MCF 10A (cell line): ENCODE results near the gene XPO5. TPM values are rescaled to one million over a fixed set of nuclear protein-coding genes. Genes with fewer than 3 reads are reported as not detected.

Experiments used
- BruUV-seq: library from RNA; stranded (reverse); fragments of 400-500 nt; replicated peaks from 2 replicates; lab custom pipeline; 2021; lab: Mats Ljungman, UMichigan
- CTCF ChIA-PET: fragments of 300-600 bp; sonication (Branson Sonifier 250); formaldehyde crosslinking; extraction: SDS; loops from one replicate; lab custom pipeline; 2021; ENCODE audit warnings: antibody characterized with exemption, inconsistent platforms; lab: Yijun Ruan, JAX
- POLR2A ChIA-PET: fragments of 300-600, 350-650 bp; sonication (Branson Sonifier 250); formaldehyde crosslinking; extraction: SDS; loops from one replicate; lab custom pipeline; 2020; ENCODE audit warnings: antibody characterized with exemption, inconsistent platforms; lab: Yijun Ruan, JAX
- DNase-seq: peaks from one replicate; pipeline ENCODE4 v3.0.0-alpha.2; 2018; ENCODE audit not compliant: unreplicated experiment
- H3K27ac Mint-ChIP-seq: one replicate; pipeline ENCODE4 v1.8.0; 2022; ENCODE audit warnings: mild to moderate bottlenecking, low read depth, mixed read lengths; ENCODE audit not compliant: unreplicated experiment
- H3K27me3 Mint-ChIP-seq: one replicate; pipeline ENCODE4 v1.8.0; 2022; ENCODE audit warnings: mixed read lengths; ENCODE audit not compliant: insufficient read depth, unreplicated experiment
- H3K36me3 Mint-ChIP-seq: one replicate; pipeline ENCODE4 v1.8.0; 2022; ENCODE audit warnings: mild to moderate bottlenecking, moderate library complexity, mixed read lengths; ENCODE audit not compliant: insufficient read depth, unreplicated experiment
- H3K4me1 Mint-ChIP-seq: one replicate; pipeline ENCODE4 v1.8.0; 2022; ENCODE audit warnings: mixed read lengths; ENCODE audit not compliant: insufficient read depth, unreplicated experiment
- H3K4me3 Mint-ChIP-seq: one replicate; pipeline ENCODE4 v1.8.0; 2022; ENCODE audit warnings: mild to moderate bottlenecking, moderate library complexity, mixed read lengths; ENCODE audit not compliant: unreplicated experiment
- H3K9me3 Mint-ChIP-seq: one replicate; pipeline ENCODE4 v1.8.0; 2022; ENCODE audit warnings: mixed read lengths; ENCODE audit not compliant: unreplicated experiment
- intact Hi-C: fragments of 100-400 bp; cut with micrococcal nuclease; formaldehyde crosslinking; loops from 2 replicates; pipeline ENCODE4 v1.14.1; 2022
- total RNA-seq: library from RNA; stranded (reverse); gene quantifications from 2 replicates; pipeline ENCODE4 v1.2.3, GENCODE V29; 2022
- TF ChIP-seq, protein P1 (sequence below): fragments of 200-600 bp; IDR thresholded peaks from one replicate; pipeline ENCODE4 v1.8.0; 2022; ENCODE audit warnings: antibody characterized with exemption, mild to moderate bottlenecking; ENCODE audit not compliant: unreplicated experiment

The XPO5 gene
- total RNA-seq, 1 experiment from 2014 or later, result 98.6 TPM

DNA sequence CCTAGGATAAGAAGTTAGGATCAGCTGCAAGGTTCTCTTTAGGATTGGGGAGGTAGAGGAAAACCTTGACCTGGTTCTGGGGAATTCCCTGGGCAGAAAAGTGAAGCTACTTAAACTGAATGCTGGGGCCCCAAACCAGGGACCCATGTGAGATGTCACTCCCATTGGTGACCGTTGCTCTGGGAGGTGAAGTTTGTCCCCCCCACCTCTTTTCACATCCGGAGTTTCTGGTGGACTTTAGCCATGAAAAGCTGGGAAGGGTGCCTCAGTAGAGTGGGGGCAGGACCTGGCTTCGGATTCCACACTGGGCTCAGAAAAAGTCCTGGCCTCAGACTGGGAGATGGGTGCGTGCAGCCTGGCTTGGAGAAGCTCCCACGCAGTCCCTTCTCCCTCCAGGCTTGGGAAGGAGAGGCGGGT is 85.3 kb downstream of the XPO5 start:
- Mint-ChIP-seq H3K27ac (peak overlapping the region; percentile 58), H3K27me3 (no peaks in the 10 kb centered on the region), H3K9me3 (no peaks in the 10 kb centered on the region), H3K36me3 (peaks cover 25% of the 10 kb centered on the region), H3K4me3 (no peak overlapping the region), H3K4me1 (peaks cover 46% of the 10 kb centered on the region)
- intact Hi-C loops, result no loop called here
- ChIA-PET POLR2A (interaction anchor here (1.4 to 9.6 kb wide), 5 partner anchors 10 to 63 kb away, joined by 3 to 209 read pairs (median 10); partner anchors contain the start of genes ABCC10, DLK2, POLR1C and TJAP1), CTCF (interaction anchor here (0.6 to 9.0 kb wide), 5 partner anchors 15 to 128 kb away, joined by 3 to 93 read pairs (median 3); partner anchors contain the start of gene DLK2)
- DNase-seq, result no peak
- BruUV-seq, result no TSS peak
- TF ChIP-seq, protein P1, sequence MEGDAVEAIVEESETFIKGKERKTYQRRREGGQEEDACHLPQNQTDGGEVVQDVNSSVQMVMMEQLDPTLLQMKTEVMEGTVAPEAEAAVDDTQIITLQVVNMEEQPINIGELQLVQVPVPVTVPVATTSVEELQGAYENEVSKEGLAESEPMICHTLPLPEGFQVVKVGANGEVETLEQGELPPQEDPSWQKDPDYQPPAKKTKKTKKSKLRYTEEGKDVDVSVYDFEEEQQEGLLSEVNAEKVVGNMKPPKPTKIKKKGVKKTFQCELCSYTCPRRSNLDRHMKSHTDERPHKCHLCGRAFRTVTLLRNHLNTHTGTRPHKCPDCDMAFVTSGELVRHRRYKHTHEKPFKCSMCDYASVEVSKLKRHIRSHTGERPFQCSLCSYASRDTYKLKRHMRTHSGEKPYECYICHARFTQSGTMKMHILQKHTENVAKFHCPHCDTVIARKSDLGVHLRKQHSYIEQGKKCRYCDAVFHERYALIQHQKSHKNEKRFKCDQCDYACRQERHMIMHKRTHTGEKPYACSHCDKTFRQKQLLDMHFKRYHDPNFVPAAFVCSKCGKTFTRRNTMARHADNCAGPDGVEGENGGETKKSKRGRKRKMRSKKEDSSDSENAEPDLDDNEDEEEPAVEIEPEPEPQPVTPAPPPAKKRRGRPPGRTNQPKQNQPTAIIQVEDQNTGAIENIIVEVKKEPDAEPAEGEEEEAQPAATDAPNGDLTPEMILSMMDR, result no peak

DNA sequence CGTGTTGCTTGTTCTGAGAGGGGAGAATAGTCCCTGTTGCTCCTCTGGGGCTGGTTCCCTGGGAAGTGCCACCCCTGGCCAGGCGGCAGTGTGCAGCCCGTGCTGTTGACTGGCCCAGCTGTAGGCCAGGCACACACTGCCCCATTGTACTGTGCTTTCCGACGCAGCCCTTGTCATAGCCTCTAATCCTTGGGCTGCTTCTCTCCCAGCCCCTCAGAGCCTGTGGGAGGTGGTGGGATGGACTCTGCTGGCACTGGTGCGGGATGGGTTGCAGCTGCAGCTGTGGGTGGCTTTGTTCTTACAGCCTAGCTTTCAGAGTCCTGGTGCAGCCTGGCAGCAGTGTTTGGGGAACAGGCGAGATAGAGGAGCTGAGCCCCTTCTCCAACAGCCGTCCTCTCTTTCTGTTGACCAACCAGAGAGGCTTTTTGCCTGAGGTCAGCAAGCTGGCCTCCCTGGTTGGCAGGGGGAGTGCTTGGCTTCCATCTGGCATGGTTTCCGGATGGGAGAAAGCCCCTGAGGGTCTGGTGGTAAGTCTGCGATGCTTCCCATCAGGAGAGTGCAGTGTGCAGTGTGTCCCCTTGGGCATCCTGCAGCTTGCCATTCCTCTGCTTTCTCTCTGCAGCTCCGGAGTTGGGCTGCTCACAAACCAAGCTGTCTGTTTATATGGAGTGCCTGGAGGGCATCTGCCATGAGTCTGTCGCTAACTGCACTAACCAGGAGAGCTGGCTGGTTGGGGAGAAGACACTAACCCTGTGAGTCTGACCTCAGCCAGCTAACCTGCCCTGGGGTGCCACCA is 86.4 kb downstream of the XPO5 start:
- peaks cover 25% of the 10 kb centered on the region for H3K36me3 Mint-ChIP-seq
- no peak for DNase-seq
- intact Hi-C loops, result no loop called here

DNA sequence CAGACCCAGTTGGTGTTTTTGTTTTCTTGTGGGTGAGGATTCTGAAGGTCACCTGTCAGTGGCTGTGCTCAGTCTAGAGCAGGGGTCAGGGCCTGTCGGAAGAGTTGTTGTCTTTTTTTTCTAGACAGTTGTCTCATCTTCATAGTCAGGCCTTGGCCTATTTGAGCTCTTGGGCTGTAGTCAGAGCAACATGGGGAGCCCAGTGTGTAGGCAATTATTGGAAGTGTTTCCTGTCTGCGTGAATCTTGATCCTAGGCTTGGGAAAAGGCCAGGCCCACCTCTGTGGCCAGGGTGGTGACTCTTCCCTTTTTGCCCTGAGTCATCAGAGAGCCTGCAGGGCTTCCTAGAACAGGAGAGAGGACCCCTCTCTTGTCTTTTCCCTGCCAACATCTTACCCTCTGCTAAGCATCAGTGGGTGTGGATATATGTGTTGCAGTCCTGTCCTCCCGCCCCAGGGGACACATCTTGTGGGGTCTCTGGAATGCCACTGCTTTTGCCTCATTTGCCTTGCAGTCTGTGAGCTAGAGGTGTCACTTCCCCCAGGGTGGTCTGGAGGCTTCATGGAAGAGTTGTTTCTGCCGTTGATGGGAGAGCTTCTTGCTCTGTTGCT is 87.1 kb downstream of the XPO5 start:
- intact Hi-C loops, result no loop called here
- no peak for DNase-seq
- Mint-ChIP-seq H3K9me3 (no peaks in the 10 kb centered on the region), H3K27me3 (no peaks in the 10 kb centered on the region), H3K4me3 (no peak overlapping the region), H3K4me1 (peaks cover 31% of the 10 kb centered on the region), H3K36me3 (peaks cover 25% of the 10 kb centered on the region), H3K27ac (peak overlapping the region; percentile 39)
- POLR2A ChIA-PET, result interaction anchor here (0.6 kb wide), 1 partner anchor 9 kb away, joined by 3 read pairs; no protein-coding TSS in a partner anchor
- CTCF ChIA-PET, result interaction anchor here (0.6 to 1.1 kb wide), 2 partner anchors 12 to 32 kb away, joined by 3 to 4 read pairs; partner anchors contain the start of gene TJAP1
- TF ChIP-seq, protein P1, result no peak
- no TSS peak for BruUV-seq

More for the DNA sequence above, 86.4 kb downstream of the XPO5 start:
- Mint-ChIP-seq H3K27me3 (no peaks in the 10 kb centered on the region), H3K4me1 (peaks cover 37% of the 10 kb centered on the region), H3K4me3 (no peak overlapping the region), H3K27ac (peak overlapping the region; percentile 58), H3K9me3 (no peaks in the 10 kb centered on the region)
- ChIA-PET POLR2A (interaction anchor here (0.6 to 3.6 kb wide), 3 partner anchors 8 to 27 kb away, joined by 3 to 10 read pairs (median 3); partner anchors contain the start of genes POLR1C and YIPF3), CTCF (interaction anchor here (0.6 to 1.1 kb wide), 4 partner anchors 13 to 598 kb away, joined by 3 to 5 read pairs (median 4); partner anchors contain the start of gene TJAP1)
- TF ChIP-seq, protein P1, result no peak
- no TSS peak for BruUV-seq
